ENCODE data around the gene KLHL25. TPM values are rescaled to one million over a fixed set of nuclear protein-coding genes. Genes with fewer than 3 reads are reported as not detected.
A peak's percentile ranks its signal among the peaks of the same experiment; 100 is the strongest.

Gene KLHL25
- polyA plus RNA-seq, 10 donors, result 5.3 to 7.2 (median 6.7) TPM

DNA sequence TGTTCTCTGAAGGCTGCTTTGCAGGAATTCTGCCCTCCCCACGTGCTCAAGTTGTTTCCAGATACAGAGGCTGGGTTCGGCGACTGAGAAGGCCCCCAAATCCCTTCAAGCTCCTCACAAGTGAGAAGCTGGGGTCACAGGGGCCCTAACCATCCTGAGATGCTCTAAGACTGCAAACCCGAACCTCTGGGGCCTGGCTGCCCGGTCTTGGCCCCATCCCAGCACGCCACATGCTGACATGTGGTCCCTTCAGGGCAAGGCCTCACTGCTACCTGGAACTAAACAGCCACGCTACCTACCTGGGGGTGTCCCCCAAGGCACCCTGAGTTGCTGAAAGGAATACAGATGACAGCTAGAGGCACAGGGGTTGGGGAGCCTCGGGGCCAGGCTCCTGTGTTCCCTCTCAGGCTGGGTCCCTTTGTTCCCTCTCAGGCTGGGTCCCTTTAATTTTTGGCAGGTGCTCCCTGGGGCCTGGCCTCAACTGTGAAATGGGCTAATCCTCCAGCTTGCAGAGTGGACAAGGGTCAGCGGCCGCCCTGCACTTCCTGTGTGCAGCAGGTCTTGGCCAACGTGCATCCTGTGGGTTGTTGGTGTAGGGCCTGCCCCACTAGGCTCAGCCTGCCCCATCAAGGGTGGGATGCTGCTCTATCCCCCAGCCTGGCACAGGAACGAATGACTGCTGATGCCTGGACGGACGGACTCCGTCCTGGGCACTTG is 32.5 kb downstream of the KLHL25 start:
- DNase-seq, result no peak

- peak in 1 of 3 donors; percentile 61 for DNase-seq
Measured at GRCh38 chr15:85761635-85762034, 33.1 kb downstream of the KLHL25 start.

- no peak for DNase-seq
Measured at GRCh38 chr15:85760531-85761371, 34.0 kb downstream of the KLHL25 start.

DNA sequence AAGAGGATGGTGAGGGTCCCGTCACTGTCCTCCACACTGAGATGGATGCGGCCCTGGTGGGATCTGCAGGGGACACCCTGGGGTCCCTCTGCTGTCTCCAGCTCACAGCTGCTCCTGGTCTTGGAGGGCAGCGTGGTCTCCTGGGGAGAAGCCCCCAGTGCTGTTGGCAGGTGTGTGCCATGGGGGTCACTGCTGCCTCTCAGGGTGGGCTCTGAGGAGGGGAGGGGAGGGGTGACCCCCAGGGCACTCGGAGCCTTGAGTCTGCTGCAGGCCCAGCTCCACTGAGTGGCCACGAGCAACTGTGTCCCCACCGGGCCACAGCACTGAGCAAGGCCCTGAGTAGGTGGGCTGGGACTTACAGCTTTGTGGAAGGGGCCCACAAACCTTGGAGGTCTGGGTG is 34.7 kb downstream of the KLHL25 start:
- DNase-seq, result no peak

- DNase-seq, result no peak
Measured at GRCh38 chr15:85759376-85759775, 35.3 kb downstream of the KLHL25 start.

- no peak for DNase-seq
Measured at GRCh38 chr15:85758655-85758978, 36.1 kb downstream of the KLHL25 start.

DNA sequence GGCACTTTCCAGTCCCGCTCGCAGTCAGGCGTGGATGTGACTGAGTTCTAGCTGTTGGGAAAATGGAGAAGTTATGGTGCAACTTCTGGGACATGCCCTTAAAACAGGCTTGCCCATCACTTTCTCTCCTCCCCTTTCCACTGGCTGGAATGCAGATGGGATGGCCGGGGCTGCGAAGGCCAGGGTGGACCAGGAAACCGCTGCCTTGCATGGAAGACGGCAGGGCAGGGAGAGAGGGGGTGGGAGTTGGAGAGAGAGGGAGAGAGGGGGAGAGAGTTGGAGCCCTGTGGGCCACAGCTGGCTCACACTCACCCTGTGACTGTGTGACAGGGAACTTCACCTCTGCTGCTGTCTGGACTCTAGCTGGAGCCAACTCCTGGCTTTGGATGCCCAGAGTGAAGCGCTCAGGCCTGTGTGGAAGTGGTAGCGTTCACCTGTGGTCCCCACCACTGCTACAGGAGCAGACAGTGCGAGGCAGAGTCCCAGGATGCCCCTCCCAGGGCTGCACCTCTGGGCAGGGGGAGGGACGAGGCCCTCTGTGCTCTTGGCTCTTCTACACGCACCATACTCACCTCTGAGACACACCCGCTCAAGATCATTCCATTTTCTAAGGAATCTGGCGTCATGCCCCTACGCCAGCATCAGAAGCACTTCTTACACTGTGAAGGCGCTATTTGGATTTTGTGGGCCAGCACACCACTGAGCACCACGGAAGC is 36.6 kb downstream of the KLHL25 start:
- DNase-seq, result no peak

DNA sequence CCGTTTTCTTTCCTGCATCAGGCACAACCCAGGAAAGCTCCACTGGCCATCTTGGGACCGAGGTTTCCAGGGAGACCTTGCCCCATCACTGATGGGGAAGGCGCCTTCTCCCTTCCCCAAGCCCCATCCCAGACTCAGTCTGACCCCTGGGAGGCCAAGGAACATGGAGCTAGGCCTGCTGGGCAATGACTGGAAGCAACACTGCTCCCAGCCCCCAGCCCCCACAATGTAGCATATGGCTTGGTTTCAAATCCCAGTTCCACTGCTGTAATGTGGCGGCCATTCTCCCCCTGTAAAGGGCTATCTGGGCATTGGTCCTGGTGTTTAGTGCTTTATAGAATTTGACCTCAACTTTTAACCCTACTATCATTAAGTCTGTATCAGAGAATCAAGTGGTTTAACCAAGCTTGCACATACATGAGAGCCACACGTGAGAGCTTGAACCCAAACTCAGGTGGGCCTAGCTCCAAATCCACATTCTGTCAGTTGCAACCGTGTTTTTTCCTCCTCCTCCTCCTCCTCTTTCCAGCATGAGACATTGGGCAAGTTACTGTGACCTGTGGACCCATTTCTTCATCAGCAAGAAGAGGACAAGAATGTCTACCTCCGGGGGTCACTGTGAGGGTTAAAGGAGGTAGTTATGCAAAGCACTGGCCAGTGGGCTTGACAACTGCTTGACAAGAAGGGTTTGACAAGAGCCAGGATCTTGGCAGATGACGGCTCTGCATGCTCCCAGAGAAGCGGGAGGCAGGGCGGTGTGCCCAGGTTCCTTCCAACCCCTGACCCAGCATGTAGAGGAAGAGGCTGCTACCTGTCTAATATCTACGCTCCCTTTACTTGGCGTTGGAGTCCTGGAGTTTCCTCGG is 37.4 kb downstream of the KLHL25 start:
- no peak for DNase-seq

- no peak for DNase-seq
Measured at GRCh38 chr15:85756411-85757072, 38.2 kb downstream of the KLHL25 start.

- DNase-seq, result no peak
Measured at GRCh38 chr15:85755942-85756341, 38.8 kb downstream of the KLHL25 start.

DNA sequence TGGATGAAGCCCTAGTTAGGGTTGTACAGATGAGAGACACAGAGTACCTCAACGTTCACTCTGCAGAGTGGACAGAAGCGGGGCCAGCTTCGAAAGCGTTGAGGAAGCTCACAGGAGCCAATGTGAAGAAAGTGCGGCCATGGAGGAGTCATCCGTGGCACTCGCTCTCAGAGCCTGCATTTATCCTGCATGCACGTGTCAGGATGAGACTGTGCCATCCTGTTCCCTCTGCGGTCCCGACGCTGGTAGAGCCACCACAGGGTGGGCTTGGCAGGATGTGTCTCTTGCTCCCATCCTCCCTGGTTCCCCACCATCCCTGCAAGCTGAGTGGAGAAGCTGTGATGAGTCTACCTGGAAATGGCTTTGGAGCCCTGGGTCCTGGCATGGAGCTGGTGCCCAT is 39.3 kb downstream of the KLHL25 start:
- no peak for DNase-seq

DNA sequence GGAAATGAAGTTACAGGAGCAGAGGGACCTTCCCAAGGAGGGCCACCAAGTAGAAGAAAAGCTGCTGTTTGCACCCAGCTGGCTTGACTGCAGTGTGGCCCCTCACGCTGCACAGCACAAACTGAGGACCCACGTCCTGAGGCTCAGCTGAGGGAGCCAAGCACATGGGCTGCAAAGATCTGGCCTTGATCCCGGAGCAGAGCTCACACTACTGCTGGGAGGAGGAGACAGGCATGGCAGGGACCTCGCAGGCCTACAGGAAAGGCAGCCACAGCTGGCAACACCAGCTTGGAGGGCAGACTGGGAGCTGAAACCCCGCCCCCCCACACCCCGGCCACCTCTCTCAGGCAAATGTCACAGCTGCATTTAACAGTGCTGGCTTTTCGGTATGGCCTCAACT is 39.7 kb downstream of the KLHL25 start:
- DNase-seq, result peak in 2 of 3 donors; percentile 42 to 80

DNA sequence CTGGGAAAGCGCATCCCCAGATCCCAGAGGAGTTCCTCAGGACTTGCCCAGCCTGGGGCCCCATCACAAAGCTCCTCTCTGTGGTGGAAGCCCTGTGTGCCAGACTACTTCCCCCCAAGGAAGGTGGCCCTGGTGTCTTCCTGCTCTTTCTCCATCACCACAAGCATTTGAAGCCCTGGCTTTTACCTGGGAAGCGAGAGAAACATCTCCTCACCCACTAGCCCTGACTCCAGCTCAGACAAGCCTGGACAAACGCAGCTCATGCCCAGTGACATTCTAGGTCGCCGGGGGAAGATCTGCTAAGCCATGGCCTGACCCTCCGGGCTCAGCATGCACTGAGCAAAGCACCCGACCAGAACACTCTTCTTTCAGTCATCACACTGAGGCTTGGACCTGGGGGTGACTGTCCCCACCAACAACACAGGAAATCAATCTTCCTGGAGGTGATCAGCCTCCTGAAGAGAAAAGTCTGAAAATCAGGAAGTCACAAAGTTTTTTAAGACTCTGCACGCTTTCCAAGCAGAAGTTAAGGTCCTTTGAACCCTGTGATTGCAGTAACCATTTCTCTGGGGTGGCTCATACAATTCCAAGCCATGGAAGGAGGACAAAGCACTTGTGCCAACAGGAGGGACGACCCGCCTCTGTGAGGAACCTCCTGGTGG is 40.8 kb downstream of the KLHL25 start:
- no peak for DNase-seq

DNA sequence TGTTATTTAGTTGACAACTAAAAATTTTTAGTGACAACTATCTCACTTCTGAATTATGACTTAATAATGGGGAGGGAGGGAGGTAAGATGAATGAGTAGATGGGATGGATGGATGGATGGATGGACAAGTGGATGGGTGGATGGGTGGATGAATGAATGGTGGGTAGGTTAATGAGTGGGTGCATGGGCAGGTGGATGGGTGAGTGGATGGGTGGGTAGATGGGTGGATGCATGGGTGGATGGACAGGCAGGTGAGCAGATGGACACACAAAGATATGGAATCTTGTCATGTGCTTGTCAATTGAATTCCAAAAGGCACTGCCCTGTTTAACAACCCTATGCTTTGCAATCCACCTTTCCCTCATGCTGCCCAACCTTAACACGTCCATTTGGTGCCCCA is 41.5 kb downstream of the KLHL25 start:
- DNase-seq, result no peak

DNA sequence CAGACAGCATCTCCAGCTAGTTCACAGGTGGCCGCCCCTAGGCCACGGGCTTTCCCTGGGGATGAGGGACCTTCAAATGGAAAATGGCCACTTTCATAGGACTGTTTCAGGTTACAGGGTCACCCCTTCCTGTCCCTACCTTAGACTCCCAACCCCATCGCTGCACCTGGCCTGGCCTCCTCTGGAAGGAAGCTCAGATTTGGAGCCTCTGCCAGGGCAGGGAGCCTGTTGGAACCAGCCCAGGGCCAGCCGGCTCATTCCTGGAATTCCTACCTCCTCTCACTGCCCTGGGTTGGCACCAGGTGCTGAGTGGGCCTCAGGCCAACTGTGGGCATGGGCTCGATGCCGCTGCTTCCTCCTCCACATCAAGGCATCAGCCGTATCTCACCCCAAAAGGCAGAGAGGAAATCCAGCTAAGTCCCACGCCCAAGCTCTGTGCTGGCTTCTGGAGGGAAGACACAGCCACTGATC is 42.2 kb downstream of the KLHL25 start:
- DNase-seq, result peak in 1 of 3 donors; percentile 52

DNA sequence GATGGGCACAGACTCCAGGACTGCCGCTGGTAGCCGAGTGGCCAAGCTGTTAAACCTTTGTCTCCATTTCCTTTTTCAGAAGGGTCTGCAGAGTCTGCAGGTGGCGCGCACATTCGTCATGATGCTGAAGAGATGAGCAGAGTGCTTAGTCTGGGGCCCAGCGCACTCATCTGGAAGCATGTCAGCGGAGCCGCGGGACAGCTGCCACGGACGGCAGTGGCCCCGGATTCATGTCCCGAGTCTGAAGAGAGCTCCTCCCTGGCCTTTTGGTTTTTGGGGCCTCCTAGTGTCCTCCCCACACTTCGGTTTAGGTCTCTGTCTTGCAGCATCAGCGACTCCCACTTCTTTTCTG is 42.6 kb downstream of the KLHL25 start:
- peak in 1 of 3 donors; percentile 59 for DNase-seq

DNA sequence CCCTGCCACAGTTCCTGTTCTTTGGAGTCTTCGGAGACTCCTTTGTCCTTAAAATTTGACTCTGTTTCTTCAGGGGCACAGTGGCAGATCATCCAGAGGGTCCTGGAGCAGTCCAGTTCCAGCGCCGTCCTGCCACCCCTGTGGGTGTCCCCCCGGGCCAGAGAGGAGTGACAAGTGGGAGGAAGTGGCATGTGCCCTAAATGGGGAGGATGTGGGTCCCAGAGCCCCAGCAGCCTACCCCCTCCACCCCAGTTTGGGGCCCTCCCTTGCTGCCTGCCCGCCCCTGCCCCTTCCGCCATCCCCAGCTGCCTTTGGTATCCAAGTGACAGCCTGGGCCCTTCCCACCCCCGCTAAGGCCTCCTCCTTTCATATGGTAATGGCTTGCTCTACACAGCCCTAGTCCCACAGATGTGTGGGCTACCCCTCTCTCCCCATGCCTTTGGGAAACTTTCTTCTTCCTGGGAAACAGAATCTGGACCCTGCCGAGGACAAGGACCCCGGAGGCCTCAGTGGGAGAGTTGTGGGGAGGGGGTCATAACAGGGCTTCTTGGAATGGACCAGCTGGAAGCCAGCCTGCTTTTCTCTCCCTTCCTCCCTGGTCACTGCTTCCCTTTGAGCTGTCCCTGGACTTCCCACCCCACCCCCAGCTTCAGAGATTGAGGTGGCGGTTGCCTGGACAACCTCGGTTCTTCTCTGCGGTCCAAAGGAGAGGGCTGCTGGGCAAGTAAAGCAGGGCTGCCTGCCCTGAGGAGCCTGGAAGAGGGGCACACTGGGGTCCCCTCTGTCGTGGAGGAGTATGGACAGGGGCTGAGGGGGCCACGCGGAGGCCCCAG is 43.2 kb downstream of the KLHL25 start:
- peak in 1 of 3 donors; percentile 64 for DNase-seq

GRCh38 chr15:85750319-85751290 is 44.1 kb downstream of the KLHL25 start:
- peak; percentile 33 to 89 (median 79) for DNase-seq
